Muscle of leg (tissue), 11 donors: Measurements from ENCODE around the gene MDH2. TPM values are rescaled to one million over a fixed set of nuclear protein-coding genes. Genes with fewer than 3 reads are reported as not detected.
"Not testable (repeated sequence)": the region's sequence is repeated elsewhere in the genome, so short reads cannot be mapped to it uniquely, and the experiment has no call there.

Experiments used
- DNase-seq: peaks from one replicate; pipeline ENCODE4 v3.0.0; 2013
- H3K27ac ChIP-seq: one replicate; pipeline ENCODE4 v1.5.1; 2013; ENCODE audit warnings: mild to moderate bottlenecking, low read length, control low read depth
- H3K27me3 ChIP-seq: one replicate; pipeline ENCODE4 v1.6.1; 2013; ENCODE audit warnings: low read length; ENCODE audit not compliant: control insufficient read depth, insufficient read depth
- H3K36me3 ChIP-seq: one replicate; pipeline ENCODE4 v1.6.1; 2013; ENCODE audit warnings: low read length; ENCODE audit not compliant: control insufficient read depth, insufficient read depth
- H3K4me1 ChIP-seq: one replicate; pipeline ENCODE4 v1.6.1; 2013; ENCODE audit warnings: low read length; ENCODE audit not compliant: control insufficient read depth, insufficient read depth
- H3K4me3 ChIP-seq: one replicate; pipeline ENCODE4 v1.5.1; 2013; ENCODE audit warnings: low read length, control low read depth
- H3K9me3 ChIP-seq: replicated peaks from 2 replicates; pipeline ENCODE4 v1.6.1; 2013; ENCODE audit warnings: low read depth, low read length; ENCODE audit not compliant: control insufficient read depth
- WGBS: methylation state at CpG from one replicate; pipeline ENCODE4 v1.1.5; 2013; ENCODE audit warnings: missing lambda C conversion rate; ENCODE audit not compliant: insufficient coverage; 5-methylcytosine and 5-hydroxymethylcytosine counted together
- polyA plus RNA-seq, 8 donors: library from polyadenylated mRNA; unstranded; fragments of 120-200 nt; gene quantifications; one replicate each; pipeline versions ENCODE4 v1.2.1 to v1.2.3, GENCODE V29; 2013; ENCODE audit warnings: inconsistent platforms in 1 of 8, low replicate concordance in 1 of 8; ENCODE audit not compliant: insufficient read length in 8 of 8, insufficient read depth in 1 of 8
- total RNA-seq: library from RNA; stranded (reverse); fragments of 120-200 nt; gene quantifications from one replicate; pipeline ENCODE4 v1.2.4, GENCODE V29; 2013

The MDH2 gene
- total and polyA plus RNA-seq, 9 donors: 59.8 to 272 (median 244) TPM

DNA sequence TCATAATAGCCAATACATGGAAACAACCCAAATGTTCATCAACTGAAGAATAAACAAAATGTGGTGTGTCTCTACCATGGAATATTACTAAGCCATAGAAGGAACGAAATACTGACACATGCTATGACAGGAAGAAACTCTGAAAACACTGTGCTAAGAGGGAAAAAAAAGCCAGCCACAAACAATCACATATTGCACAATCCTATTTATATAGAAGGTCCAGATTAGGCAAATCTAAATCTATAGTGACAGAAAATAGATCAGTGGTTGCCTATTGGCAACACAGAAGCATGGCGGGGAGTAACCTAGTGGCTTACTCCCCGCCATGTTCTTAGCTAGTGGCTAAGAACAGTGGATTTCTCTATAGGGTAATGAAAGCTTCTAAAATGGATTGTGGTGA is 48.0 kb downstream of the MDH2 start:
- H3K27me3 ChIP-seq: no peaks in the 10 kb centered on the region
- no peaks in the 10 kb centered on the region for H3K9me3 ChIP-seq
- H3K4me1 ChIP-seq: no peaks in the 10 kb centered on the region
- H3K27ac ChIP-seq: no peak overlapping the region
- no peaks in the 10 kb centered on the region for H3K36me3 ChIP-seq
- H3K4me3 ChIP-seq: no peak overlapping the region
- no peak for DNase-seq
- WGBS: 100% methylated on average over 1 of the region's 3 CpGs

DNA sequence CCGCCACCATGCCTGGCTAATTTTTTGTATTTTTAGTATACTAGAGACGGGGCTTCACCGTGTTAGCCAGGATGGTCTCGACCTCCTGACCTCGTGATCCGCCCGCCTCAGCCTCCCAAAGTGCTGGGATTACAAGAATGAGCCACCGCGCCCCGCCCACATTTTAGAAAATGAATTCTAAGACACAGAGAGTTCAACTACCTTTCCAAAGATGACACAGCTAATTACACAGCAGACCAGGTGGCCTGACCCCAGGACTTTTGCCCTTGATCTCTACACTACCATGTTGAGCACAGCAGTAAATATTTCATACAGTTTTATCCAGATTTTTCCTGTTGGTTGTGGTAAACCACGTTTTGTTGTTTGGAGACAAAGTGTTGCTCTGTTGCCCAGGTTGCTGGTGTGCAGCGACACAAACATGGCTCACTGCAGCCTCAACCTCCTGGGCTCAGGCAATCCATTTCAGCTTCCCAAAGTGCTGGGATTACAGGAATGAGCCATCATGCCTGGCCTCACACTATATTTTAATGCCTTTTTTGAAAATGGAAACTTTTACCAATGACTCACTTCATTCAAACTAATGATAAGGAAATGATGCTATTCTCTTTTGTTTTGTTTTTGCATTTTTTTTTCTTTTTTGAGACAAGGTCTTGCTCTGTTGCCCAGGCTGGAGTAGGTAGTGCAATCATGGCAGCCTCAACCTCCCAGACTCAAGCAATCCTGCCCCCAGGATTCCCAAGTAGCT is 54.0 kb downstream of the MDH2 start:
- H3K27me3 ChIP-seq, H3K36me3 ChIP-seq, H3K9me3 ChIP-seq, H3K4me3 ChIP-seq, H3K4me1 ChIP-seq, H3K27ac ChIP-seq, DNase-seq: not testable (repeated sequence)
- 94% methylated on average over 8 of the region's 12 CpGs for WGBS

DNA sequence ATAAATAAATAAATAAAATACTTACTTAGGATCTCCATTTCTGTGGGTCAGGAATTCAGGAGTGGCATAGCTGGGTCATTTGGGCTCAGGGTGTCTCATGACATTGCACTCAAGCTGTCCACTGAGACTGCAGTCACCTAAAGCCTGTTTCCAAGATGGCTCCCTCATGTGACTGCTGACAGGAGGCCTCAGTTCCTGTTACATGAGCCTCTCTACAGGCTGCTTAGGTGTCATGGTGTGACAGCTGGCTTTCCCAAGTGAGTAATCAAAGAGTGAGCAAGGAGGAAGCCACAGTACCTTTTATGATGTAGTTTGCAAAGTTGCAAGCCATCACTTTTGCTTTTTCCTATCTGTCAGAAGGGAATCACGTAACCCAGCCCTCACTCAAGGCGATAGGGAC is 55.9 kb downstream of the MDH2 start:
- not testable (repeated sequence) for H3K27ac ChIP-seq, H3K36me3 ChIP-seq
- WGBS: no CpG with 5 or more reads among the region's 2 CpGs

DNA sequence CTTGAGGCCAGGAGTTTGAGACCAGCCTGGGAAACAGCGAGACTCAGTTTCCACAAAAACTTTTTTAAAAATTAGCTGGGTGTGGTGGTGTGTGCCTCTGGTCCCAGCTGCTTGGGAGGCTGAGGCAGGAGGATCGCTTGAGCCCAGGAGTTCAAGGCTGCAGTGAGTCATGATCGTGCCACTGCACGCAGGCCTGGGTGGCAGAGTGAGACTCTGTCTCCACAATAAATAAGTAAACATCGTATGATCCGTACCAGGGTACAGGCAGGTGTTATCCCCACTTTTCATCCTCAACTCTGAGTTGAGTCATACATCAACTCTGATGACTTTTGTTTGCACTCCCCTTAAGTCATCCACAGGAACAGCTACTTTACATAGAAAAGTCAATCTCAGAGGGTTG is 58.2 kb downstream of the MDH2 start:
- H3K27ac ChIP-seq, H3K4me3 ChIP-seq, DNase-seq, H3K36me3 ChIP-seq, H3K9me3 ChIP-seq, H3K4me1 ChIP-seq, H3K27me3 ChIP-seq: not testable (repeated sequence)
- 97% methylated on average over 4 of the region's 6 CpGs for WGBS

More for the DNA sequence above, 55.9 kb downstream of the MDH2 start:
- not testable (repeated sequence) for H3K9me3 ChIP-seq, H3K4me3 ChIP-seq, DNase-seq, H3K27me3 ChIP-seq, H3K4me1 ChIP-seq

DNA sequence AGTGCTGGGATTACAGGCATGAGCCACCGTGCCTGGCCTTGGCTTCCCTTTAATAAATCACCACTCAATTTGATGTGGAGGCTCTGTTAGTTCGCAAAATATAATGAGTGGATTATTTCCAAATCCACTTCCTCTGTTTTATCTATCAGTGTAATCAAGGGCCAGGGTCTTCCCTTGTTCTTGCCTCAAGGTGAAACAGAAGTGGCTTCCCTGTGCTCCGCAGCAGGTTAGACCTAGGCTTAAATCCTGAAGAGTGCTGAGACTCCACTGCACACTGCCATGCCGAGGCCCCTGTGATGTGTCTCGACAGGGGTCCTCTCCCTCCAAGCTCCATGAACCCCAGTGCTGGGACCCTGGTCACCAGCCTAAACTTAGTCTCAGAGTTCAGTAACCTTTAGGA is 59.0 kb downstream of the MDH2 start:
- Histone ChIP-seq H3K4me3 (no peak overlapping the region), H3K27me3 (no peaks in the 10 kb centered on the region), H3K27ac (no peak overlapping the region), H3K4me1 (no peaks in the 10 kb centered on the region), H3K9me3 (no peaks in the 10 kb centered on the region), H3K36me3 (no peaks in the 10 kb centered on the region)
- DNase-seq: no peak
- 66% methylated on average over 3 of the region's 5 CpGs for WGBS

DNA sequence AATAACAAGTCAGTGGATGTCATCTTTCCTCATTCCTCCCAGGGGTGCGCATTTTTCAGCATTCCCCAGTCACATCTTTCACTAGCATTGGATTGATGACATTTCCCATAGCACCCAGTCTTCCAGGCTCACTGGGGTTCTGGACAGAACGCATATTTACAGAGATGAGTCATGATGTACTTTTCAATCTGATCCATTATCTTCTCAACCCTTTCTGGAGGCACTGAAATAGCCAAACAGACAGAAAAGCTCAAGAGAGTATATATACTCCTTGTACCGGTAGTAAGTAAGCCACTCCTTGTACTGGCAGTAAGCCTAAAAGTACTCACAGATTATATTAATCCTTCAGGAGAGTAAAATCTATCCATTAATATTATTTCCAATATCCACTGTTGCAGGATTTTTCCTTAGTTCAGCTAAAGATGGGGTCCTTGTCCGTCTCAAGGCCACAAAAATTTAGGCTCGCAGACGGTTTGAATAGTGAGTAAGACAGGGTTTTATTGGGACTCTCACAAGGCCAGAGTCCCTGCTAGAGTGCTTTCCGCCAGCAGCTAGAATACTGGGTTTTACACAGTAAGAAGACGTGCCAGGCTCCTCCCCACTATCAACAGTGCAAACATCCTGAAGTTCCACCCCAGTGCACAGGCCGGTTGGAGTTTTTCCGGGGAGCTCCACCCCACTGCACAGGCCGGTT is 60.8 kb downstream of the MDH2 start:
- Histone ChIP-seq H3K4me3 (no peak overlapping the region), H3K36me3 (no peaks in the 10 kb centered on the region), H3K27ac (no peak overlapping the region), H3K27me3 (no peaks in the 10 kb centered on the region), H3K4me1 (no peaks in the 10 kb centered on the region), H3K9me3 (no peaks in the 10 kb centered on the region)
- peak; percentile 54 for DNase-seq
- 45% methylated on average over 7 of the region's 11 CpGs for WGBS

DNA sequence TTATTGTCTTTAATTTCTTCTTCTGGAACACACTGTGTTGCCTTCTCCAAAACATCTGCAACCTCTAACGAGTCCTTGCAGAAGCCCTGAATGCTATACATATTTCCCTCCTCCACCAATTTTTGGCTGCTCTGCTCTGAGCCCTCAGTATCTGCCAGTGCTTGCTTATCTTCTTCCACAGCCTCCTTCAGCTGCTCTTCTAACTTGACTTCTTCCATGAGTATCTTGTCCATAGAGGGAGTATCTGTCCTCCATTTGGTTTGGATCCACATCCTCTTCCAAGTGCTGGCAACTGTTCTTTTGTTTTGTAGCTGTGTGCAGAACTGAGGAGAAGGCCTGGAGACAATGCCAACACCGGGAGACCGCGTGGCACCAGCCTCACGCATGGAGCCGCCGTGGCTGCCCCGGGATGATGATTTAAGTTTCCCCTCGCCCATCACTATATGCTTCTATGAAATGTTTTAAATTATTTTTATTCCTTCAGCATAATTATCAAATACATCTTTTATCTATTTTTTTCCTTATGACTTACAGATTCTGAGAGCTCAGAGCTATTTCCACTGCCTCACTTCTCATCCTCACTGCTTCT is 65.2 kb downstream of the MDH2 start:
- not testable (repeated sequence) for H3K4me1 ChIP-seq, H3K27ac ChIP-seq, H3K4me3 ChIP-seq, H3K9me3 ChIP-seq, H3K27me3 ChIP-seq, DNase-seq, H3K36me3 ChIP-seq
- WGBS: 50% methylated on average over 1 of the region's 9 CpGs

DNA sequence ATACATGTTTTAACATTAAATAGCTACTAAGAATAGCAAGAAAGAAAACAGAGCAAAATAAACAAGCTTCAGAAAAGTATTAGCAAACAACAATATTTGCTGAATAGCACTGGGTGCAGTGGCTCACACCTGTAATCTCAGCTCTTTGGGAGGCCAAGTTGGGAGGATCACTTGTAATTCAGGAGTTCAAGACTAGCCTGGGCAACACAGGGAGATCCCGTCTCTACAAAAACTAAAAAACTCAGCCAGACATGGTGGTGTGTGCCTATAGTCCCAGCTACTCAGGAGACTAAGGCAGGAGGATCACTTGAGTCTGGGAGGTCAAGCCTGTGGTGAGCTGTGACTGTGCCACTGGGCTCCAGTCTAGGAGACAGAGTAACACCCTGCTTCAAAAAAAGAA is 66.8 kb downstream of the MDH2 start:
- WGBS: no CpG with 5 or more reads among the region's 1 CpG
- not testable (repeated sequence) for H3K36me3 ChIP-seq, H3K27me3 ChIP-seq, H3K9me3 ChIP-seq, H3K4me1 ChIP-seq, H3K27ac ChIP-seq, H3K4me3 ChIP-seq, DNase-seq

Other genes with a start within 250 kb of the MDH2 start
- gene CCL24, start 234.3 kb upstream of the MDH2 start, total RNA-seq: 0.13 TPM
- 1 to 10 TPM in 1 of 8 donors, under 1 TPM in 2, not detected in 5; 0.67 to 1.2 (median 0.69) TPM for gene CCL24, start 234.3 kb upstream of the MDH2 start, polyA plus RNA-seq
- gene RHBDD2, start 169.1 kb upstream of the MDH2 start, total RNA-seq: 9.1 TPM
- gene RHBDD2, start 169.1 kb upstream of the MDH2 start, polyA plus RNA-seq: 10 to 100 TPM; 18.9 to 27.2 (median 21.2) TPM
- gene POR, start 133.0 kb upstream of the MDH2 start, total RNA-seq: 33.2 TPM
- 10 to 100 TPM; 30.4 to 42.7 (median 35.5) TPM for gene POR, start 133.0 kb upstream of the MDH2 start, polyA plus RNA-seq
- 11.1 TPM for gene TMEM120A, start 53.5 kb upstream of the MDH2 start, total RNA-seq
- gene TMEM120A, start 53.5 kb upstream of the MDH2 start, polyA plus RNA-seq: 10 to 100 TPM; 32.3 to 62.6 (median 41.8) TPM
- 17.9 TPM for gene STYXL1, start 106 bp upstream of the MDH2 start, total RNA-seq
- 10 to 100 TPM; 15.2 to 29.7 (median 21.8) TPM for gene STYXL1, start 106 bp upstream of the MDH2 start, polyA plus RNA-seq
- gene SRRM3, start 153.8 kb downstream of the MDH2 start, total RNA-seq: 0.31 TPM
- gene SRRM3, start 153.8 kb downstream of the MDH2 start, polyA plus RNA-seq: under 1 TPM; 0.43 to 0.79 (median 0.53) TPM